Suprapubic skin (tissue), 3 donors: ENCODE data around the gene NEFH.

ENCODE experiments used
- POLR2A ChIP-seq, 2 donors: fragments of 450-650 bp; IDR thresholded peaks; one replicate each; pipeline ENCODE4 v1.6.1; 2017; ENCODE audit warnings: antibody characterized with exemption in 2 of 2, mild to moderate bottlenecking in 2 of 2, moderate library complexity in 2 of 2
- TF ChIP-seq, protein P1 (sequence below), 2 donors: fragments of 200-600 bp in 1 of 2; fragments of 450-650 bp in 1 of 2; sonication (generic) in 1 of 2; IDR thresholded peaks; one replicate each; pipeline ENCODE4 v1.5.1; 2016 to 2019; ENCODE audit warnings: antibody characterized with exemption in 2 of 2, mild to moderate bottlenecking in 1 of 2, moderate library complexity in 1 of 2

GRCh38 chr22:29454276-29454675, 25.7 kb upstream of the NEFH start:
- TF ChIP-seq, protein P1, sequence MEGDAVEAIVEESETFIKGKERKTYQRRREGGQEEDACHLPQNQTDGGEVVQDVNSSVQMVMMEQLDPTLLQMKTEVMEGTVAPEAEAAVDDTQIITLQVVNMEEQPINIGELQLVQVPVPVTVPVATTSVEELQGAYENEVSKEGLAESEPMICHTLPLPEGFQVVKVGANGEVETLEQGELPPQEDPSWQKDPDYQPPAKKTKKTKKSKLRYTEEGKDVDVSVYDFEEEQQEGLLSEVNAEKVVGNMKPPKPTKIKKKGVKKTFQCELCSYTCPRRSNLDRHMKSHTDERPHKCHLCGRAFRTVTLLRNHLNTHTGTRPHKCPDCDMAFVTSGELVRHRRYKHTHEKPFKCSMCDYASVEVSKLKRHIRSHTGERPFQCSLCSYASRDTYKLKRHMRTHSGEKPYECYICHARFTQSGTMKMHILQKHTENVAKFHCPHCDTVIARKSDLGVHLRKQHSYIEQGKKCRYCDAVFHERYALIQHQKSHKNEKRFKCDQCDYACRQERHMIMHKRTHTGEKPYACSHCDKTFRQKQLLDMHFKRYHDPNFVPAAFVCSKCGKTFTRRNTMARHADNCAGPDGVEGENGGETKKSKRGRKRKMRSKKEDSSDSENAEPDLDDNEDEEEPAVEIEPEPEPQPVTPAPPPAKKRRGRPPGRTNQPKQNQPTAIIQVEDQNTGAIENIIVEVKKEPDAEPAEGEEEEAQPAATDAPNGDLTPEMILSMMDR (IDR thresholded peaks at IDR 0.05), result no peak
- no peak for TF ChIP-seq POLR2A (IDR thresholded peaks at IDR 0.05)
